Measurements from ENCODE around the gene SLC16A4. TPM values are rescaled to one million over a fixed set of nuclear protein-coding genes. Genes with fewer than 3 reads are reported as not detected.

The SLC16A4 gene
- total RNA-seq, 1 donor from 2014 or later: 4.4 TPM

DNA sequence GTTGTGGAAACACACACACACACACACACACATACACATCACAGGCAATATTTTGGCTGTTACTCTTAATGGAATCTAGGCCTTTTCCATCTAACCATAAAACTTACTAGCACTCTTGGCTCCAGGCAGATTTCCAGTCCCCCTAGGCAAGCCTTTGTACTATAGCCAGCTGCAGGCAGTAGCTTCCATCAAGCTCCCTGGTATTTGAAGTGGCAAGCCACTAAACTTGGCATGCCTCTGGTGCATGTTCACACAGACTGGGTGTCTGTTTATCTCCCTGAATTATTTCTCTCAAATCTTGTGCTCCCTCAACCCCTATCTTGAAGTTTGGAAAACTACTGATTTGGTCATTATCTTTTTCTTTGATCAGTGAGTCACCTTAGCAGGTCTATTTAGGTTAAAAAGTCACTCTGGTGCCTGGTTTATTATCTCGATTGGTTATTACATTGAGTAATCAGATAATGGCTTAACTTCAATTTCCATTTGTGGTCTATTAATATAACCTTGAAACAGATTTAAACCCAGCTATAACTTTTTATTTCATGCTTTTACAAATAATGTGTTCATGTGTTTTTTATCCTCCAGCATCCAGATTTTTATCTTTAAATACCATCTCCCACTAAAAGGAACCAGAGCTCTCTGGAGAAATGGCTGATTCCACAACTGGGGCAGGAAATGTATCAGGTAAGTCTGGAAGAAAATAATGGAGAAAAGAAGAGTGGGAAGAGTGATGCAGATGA, 54.4 kb downstream of the SLC16A4 start:
- H3K4me3 Mint-ChIP-seq (ENCODE audit: unreplicated experiment): no peak overlapping the region
- DNase-seq: no peak

DNA sequence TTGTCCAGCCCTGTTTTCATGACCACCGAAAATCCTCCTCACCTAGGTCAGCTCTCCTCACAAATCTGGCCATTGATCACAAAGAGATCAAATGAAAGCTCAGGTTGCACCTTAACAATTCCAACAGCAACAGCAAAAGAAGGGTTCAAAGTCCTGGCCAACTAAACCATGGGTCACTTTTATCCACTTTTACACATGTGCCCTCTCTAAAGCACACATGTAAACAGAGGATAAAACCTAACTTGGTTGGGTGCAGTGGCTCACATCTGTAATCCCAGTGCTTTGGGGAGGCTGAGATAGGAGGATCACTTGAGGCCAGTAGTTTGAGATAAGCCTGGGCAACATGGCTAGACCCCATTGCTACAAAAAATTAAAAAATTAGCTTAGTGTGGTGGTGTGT, 55.6 kb downstream of the SLC16A4 start:
- TF ChIP-seq, protein P1, sequence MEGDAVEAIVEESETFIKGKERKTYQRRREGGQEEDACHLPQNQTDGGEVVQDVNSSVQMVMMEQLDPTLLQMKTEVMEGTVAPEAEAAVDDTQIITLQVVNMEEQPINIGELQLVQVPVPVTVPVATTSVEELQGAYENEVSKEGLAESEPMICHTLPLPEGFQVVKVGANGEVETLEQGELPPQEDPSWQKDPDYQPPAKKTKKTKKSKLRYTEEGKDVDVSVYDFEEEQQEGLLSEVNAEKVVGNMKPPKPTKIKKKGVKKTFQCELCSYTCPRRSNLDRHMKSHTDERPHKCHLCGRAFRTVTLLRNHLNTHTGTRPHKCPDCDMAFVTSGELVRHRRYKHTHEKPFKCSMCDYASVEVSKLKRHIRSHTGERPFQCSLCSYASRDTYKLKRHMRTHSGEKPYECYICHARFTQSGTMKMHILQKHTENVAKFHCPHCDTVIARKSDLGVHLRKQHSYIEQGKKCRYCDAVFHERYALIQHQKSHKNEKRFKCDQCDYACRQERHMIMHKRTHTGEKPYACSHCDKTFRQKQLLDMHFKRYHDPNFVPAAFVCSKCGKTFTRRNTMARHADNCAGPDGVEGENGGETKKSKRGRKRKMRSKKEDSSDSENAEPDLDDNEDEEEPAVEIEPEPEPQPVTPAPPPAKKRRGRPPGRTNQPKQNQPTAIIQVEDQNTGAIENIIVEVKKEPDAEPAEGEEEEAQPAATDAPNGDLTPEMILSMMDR (IDR thresholded peaks at IDR 0.05; ENCODE audit: partially characterized antibody, unreplicated experiment): no peak
- Mint-ChIP-seq H3K27ac (ENCODE audit: unreplicated experiment) (no peak overlapping the region), H3K27me3 (ENCODE audit: unreplicated experiment) (peaks cover 5% of the 10 kb centered on the region), H3K4me3 (ENCODE audit: unreplicated experiment) (no peak overlapping the region), H3K9me3 (ENCODE audit: unreplicated experiment) (peaks cover 4% of the 10 kb centered on the region), H3K4me1 (ENCODE audit: low read depth, unreplicated experiment) (peaks cover 4% of the 10 kb centered on the region), H3K36me3 (ENCODE audit: unreplicated experiment) (no peaks in the 10 kb centered on the region)
- no peak for DNase-seq

More for the DNA sequence above, 54.4 kb downstream of the SLC16A4 start:
- Mint-ChIP-seq H3K27ac (ENCODE audit: unreplicated experiment) (no peak overlapping the region), H3K4me1 (ENCODE audit: low read depth, unreplicated experiment) (peaks cover 14% of the 10 kb centered on the region), H3K27me3 (ENCODE audit: unreplicated experiment) (peaks cover 4% of the 10 kb centered on the region), H3K9me3 (ENCODE audit: unreplicated experiment) (peaks cover 4% of the 10 kb centered on the region), H3K36me3 (ENCODE audit: unreplicated experiment) (no peaks in the 10 kb centered on the region)
- TF ChIP-seq, protein P1 (IDR thresholded peaks at IDR 0.05; ENCODE audit: partially characterized antibody, unreplicated experiment): no peak

DNA sequence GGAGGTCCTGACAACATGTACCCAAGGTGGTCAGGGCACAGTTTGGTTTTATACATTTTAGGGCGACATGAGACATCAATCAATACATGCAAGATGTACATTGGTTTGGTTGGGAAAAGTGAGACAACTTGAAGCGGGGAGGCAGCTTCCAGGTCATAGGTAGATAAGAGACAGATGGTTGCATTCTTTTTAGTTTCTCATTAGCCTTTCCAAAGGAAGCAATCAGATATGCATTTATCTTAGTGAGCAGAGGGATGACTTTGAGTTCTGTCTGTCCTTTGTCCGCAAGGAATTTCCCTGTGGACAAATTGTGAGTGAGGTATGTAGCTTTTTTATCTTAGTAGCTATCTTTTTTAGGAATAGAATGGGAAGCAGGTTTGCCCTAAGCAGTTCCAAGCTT, 62.1 kb downstream of the SLC16A4 start:
- TF ChIP-seq, protein P1 (IDR thresholded peaks at IDR 0.05; ENCODE audit: partially characterized antibody, unreplicated experiment): no peak
- Mint-ChIP-seq H3K27ac (ENCODE audit: unreplicated experiment) (no peak overlapping the region), H3K27me3 (ENCODE audit: unreplicated experiment) (peaks cover 3% of the 10 kb centered on the region), H3K9me3 (ENCODE audit: unreplicated experiment) (no peaks in the 10 kb centered on the region), H3K4me3 (ENCODE audit: unreplicated experiment) (no peak overlapping the region), H3K4me1 (ENCODE audit: low read depth, unreplicated experiment) (peaks cover 2% of the 10 kb centered on the region), H3K36me3 (ENCODE audit: unreplicated experiment) (no peaks in the 10 kb centered on the region)
- DNase-seq: no peak

DNA sequence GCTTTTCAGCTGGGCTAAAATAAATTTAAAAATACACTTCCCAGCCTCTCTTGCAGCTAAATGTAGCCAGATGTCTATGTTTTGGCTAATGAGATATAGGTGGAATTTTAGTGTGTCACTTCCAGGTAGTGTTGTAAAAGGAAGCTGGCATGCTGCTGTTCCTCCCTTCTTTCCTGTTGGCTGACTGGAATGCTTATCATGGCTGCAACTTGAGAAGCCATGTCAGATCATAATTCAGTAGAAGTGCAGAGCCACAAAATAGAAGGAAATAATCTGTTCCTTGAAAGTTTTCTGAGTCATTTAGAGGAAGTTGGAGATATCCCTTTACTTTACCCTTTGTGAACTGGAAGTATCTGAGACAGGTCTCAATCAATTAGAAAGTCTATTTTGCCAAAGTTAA, 62.6 kb downstream of the SLC16A4 start:
- H3K27me3 Mint-ChIP-seq (ENCODE audit: unreplicated experiment): peaks cover 3% of the 10 kb centered on the region
- no peaks in the 10 kb centered on the region for H3K9me3 Mint-ChIP-seq (ENCODE audit: unreplicated experiment)
- TF ChIP-seq, protein P1 (IDR thresholded peaks at IDR 0.05; ENCODE audit: partially characterized antibody, unreplicated experiment): no peak
- peaks cover 2% of the 10 kb centered on the region for H3K4me1 Mint-ChIP-seq (ENCODE audit: low read depth, unreplicated experiment)
- no peak overlapping the region for H3K4me3 Mint-ChIP-seq (ENCODE audit: unreplicated experiment)
- no peak overlapping the region for H3K27ac Mint-ChIP-seq (ENCODE audit: unreplicated experiment)
- DNase-seq: no peak
- no peaks in the 10 kb centered on the region for H3K36me3 Mint-ChIP-seq (ENCODE audit: unreplicated experiment)

DNA sequence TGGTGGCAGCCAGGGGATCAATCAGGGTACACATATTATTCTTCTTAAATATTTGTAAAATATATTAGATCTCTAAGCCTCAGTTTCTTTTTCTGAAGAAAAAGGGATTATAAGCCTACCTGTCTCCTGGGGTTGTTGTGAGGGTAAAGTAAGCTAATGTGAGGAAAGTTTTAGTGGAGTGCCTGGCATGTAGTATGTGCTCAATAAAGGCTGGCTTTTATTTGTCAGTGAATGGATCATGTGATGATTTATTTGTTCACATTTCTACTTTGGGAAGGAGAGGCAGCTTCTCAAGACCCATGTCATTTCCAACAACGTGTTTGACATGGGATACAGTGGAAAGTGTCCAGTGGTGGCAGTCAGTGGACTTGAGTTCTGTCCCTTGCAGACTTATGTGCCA, 64.0 kb downstream of the SLC16A4 start:
- DNase-seq: no peak
- Mint-ChIP-seq H3K9me3 (ENCODE audit: unreplicated experiment) (no peaks in the 10 kb centered on the region), H3K4me1 (ENCODE audit: low read depth, unreplicated experiment) (no peaks in the 10 kb centered on the region), H3K36me3 (ENCODE audit: unreplicated experiment) (no peaks in the 10 kb centered on the region), H3K4me3 (ENCODE audit: unreplicated experiment) (no peak overlapping the region), H3K27ac (ENCODE audit: unreplicated experiment) (no peak overlapping the region), H3K27me3 (ENCODE audit: unreplicated experiment) (peaks cover 3% of the 10 kb centered on the region)
- TF ChIP-seq, protein P1 (IDR thresholded peaks at IDR 0.05; ENCODE audit: partially characterized antibody, unreplicated experiment): no peak

All from glutamatergic neuron (in vitro differentiated cells).